ENCODE measurements around the gene ZNF473. TPM values are rescaled to one million over a fixed set of nuclear protein-coding genes. Genes with fewer than 3 reads are reported as not detected.

The ZNF473 gene
- total RNA-seq, 2 experiments from 2014 or later: 16.9 to 23.1 TPM

- no peaks in the 10 kb centered on the region for H3K9me3 ChIP-seq (ENCODE audit: low read length)
- H3K4me3 ChIP-seq (ENCODE audit: low read depth, low read length, poor library complexity, severe bottlenecking): no peak overlapping the region
- intact Hi-C loops (cut with micrococcal nuclease; ENCODE audit: unreplicated experiment): no loop called here
- no peaks in the 10 kb centered on the region for H4K20me1 ChIP-seq (ENCODE audit: insufficient read depth, low read length)
- ChIA-PET CTCF (ENCODE audit: unreplicated experiment) (no interaction called here), POLR2A (no interaction called here)
- no peak overlapping the region for H3K4me2 ChIP-seq (ENCODE audit: low read length)
- H2AFZ ChIP-seq (ENCODE audit: low read length): no peak overlapping the region
- H3K27ac ChIP-seq (ENCODE audit: low read depth, low read length, poor library complexity, severe bottlenecking): no peak overlapping the region
- no peaks in the 10 kb centered on the region for H3K4me1 ChIP-seq (ENCODE audit: insufficient read depth, low read length, poor library complexity, severe bottlenecking)
- BruUV-seq (replicated peaks): no TSS peak
- H3K9me2 ChIP-seq (ENCODE audit: insufficient read depth, low read length): no peaks in the 10 kb centered on the region
- no peaks in the 10 kb centered on the region for H3K79me2 ChIP-seq (ENCODE audit: insufficient read depth, low read depth, low read length)
- no peak for DNase-seq (ENCODE audit: low spot score)
- TF ChIP-seq CTCF (conservative IDR thresholded peaks at IDR 0.05; ENCODE audit: low read length) (no peak), EZH2phosphoT487 (IDR thresholded peaks at IDR 0.05; ENCODE audit: borderline replicate concordance, low read depth, low read length) (no peak)
- no peaks in the 10 kb centered on the region for H3K36me3 ChIP-seq (ENCODE audit: insufficient read depth, low read length)
These were observed 41.3 kb upstream of the ZNF473 start for GRCh38 chr19:49984491-49984890.

GRCh38 chr19:49985871-49986270, 39.9 kb upstream of the ZNF473 start:
- Histone ChIP-seq H3K36me3 (ENCODE audit: insufficient read depth, low read length) (peaks cover under 1% of the 10 kb centered on the region; the same call in 1 of the 2 replicates), H3K4me2 (ENCODE audit: low read length) (no peak overlapping the region), H2AFZ (ENCODE audit: low read length) (no peak overlapping the region), H4K20me1 (ENCODE audit: insufficient read depth, low read length) (no peaks in the 10 kb centered on the region), H3K4me3 (ENCODE audit: low read depth, low read length, poor library complexity, severe bottlenecking) (no peak overlapping the region), H3K9me2 (ENCODE audit: insufficient read depth, low read length) (no peaks in the 10 kb centered on the region), H3K4me1 (ENCODE audit: insufficient read depth, low read length, poor library complexity, severe bottlenecking) (no peaks in the 10 kb centered on the region), H3K79me2 (ENCODE audit: insufficient read depth, low read depth, low read length) (no peaks in the 10 kb centered on the region), H3K9me3 (ENCODE audit: low read length) (no peaks in the 10 kb centered on the region), H3K27ac (ENCODE audit: low read depth, low read length, poor library complexity, severe bottlenecking) (no peak overlapping the region)
- no TSS peak for BruUV-seq (replicated peaks)
- TF ChIP-seq CTCF (conservative IDR thresholded peaks at IDR 0.05; ENCODE audit: low read length): no peak
- no peak for TF ChIP-seq EZH2phosphoT487 (IDR thresholded peaks at IDR 0.05; ENCODE audit: borderline replicate concordance, low read depth, low read length)
- ChIA-PET CTCF (ENCODE audit: unreplicated experiment) (no interaction called here), POLR2A (no interaction called here)
- DNase-seq (ENCODE audit: low spot score): no peak
- intact Hi-C loops (cut with micrococcal nuclease; ENCODE audit: unreplicated experiment): no loop called here

GRCh38 chr19:49986354-49986753, 39.5 kb upstream of the ZNF473 start:
- H3K4me2 ChIP-seq (ENCODE audit: low read length): no peak overlapping the region
- POLR2A ChIA-PET: no interaction called here
- CTCF ChIA-PET (ENCODE audit: unreplicated experiment): no interaction called here
- no peak overlapping the region for H3K27ac ChIP-seq (ENCODE audit: low read depth, low read length, poor library complexity, severe bottlenecking)
- no peaks in the 10 kb centered on the region for H3K4me1 ChIP-seq (ENCODE audit: insufficient read depth, low read length, poor library complexity, severe bottlenecking)
- TF ChIP-seq CTCF (conservative IDR thresholded peaks at IDR 0.05; ENCODE audit: low read length): no peak
- no peak for TF ChIP-seq EZH2phosphoT487 (IDR thresholded peaks at IDR 0.05; ENCODE audit: borderline replicate concordance, low read depth, low read length)
- no peak for DNase-seq (ENCODE audit: low spot score)
- no peaks in the 10 kb centered on the region for H3K79me2 ChIP-seq (ENCODE audit: insufficient read depth, low read depth, low read length)
- no peak overlapping the region for H3K4me3 ChIP-seq (ENCODE audit: low read depth, low read length, poor library complexity, severe bottlenecking)
- H4K20me1 ChIP-seq (ENCODE audit: insufficient read depth, low read length): no peaks in the 10 kb centered on the region
- peaks cover 4% of the 10 kb centered on the region; the same call in 1 of the 2 replicates for H3K36me3 ChIP-seq (ENCODE audit: insufficient read depth, low read length)
- intact Hi-C loops (cut with micrococcal nuclease; ENCODE audit: unreplicated experiment): no loop called here
- no peaks in the 10 kb centered on the region for H3K9me2 ChIP-seq (ENCODE audit: insufficient read depth, low read length)
- no peaks in the 10 kb centered on the region for H3K9me3 ChIP-seq (ENCODE audit: low read length)
- no peak overlapping the region for H2AFZ ChIP-seq (ENCODE audit: low read length)
- no TSS peak for BruUV-seq (replicated peaks)
